ENCODE results near the gene DAP.
"Not testable (repeated sequence)": the region's sequence is repeated elsewhere in the genome, so short reads cannot be mapped to it uniquely, and the experiment has no call there.

The DAP gene

GRCh38 chr5:10652151-10652550 is 108.9 kb downstream of the DAP start:
- no peak overlapping the region for H3K4me3 ChIP-seq
- peaks cover 75% of the 10 kb centered on the region for H4K20me1 ChIP-seq
- H3K4me1 ChIP-seq = no peaks in the 10 kb centered on the region
- peaks cover 94% of the 10 kb centered on the region for H3K36me3 ChIP-seq
- H3K9me3 ChIP-seq = peaks cover 23% of the 10 kb centered on the region; the same call in 1 of the 2 replicates
- TF ChIP-seq Cebpa-rat (IDR thresholded peaks at IDR 0.05) = no peak
- H3K4me2 ChIP-seq = no peak overlapping the region
- no peak overlapping the region for H3K9ac ChIP-seq
- H3K27me3 ChIP-seq = no peaks in the 10 kb centered on the region
- no peak overlapping the region for H3K27ac ChIP-seq

GRCh38 chr5:10649666-10650380 is 111.2 kb downstream of the DAP start:
- Histone ChIP-seq H3K9ac (no peak overlapping the region), H3K27ac (no peak overlapping the region)
- no peak for TF ChIP-seq Cebpa-rat (IDR thresholded peaks at IDR 0.05)

GRCh38 chr5:10648806-10649665 is 112.0 kb downstream of the DAP start:
- Histone ChIP-seq H3K27ac (no peak overlapping the region), H4K20me1 (peaks cover 77% of the 10 kb centered on the region), H3K9me3 (peaks cover 24% of the 10 kb centered on the region; the same call in 1 of the 2 replicates), H3K4me1 (peaks cover 21% of the 10 kb centered on the region), H3K27me3 (no peaks in the 10 kb centered on the region), H3K36me3 (peaks cover 91% of the 10 kb centered on the region), H3K4me2 (no peak overlapping the region), H3K9ac (no peak overlapping the region), H3K4me3 (no peak overlapping the region)
- TF ChIP-seq Cebpa-rat (IDR thresholded peaks at IDR 0.05) = no peak

More at GRCh38 chr5:10649666-10650380, 111.2 kb downstream of the DAP start:
- Histone ChIP-seq H3K4me1 (peaks cover 13% of the 10 kb centered on the region), H3K9me3 (peaks cover 24% of the 10 kb centered on the region; the same call in 1 of the 2 replicates), H3K36me3 (peaks cover 95% of the 10 kb centered on the region), H3K4me2 (no peak overlapping the region), H4K20me1 (peaks cover 77% of the 10 kb centered on the region), H3K27me3 (no peaks in the 10 kb centered on the region), H3K4me3 (no peak overlapping the region)

- Histone ChIP-seq H3K36me3 (peaks cover 83% of the 10 kb centered on the region), H3K9ac (no peak overlapping the region), H3K27ac (no peak overlapping the region), H3K4me2 (no peak overlapping the region), H3K9me3 (peaks cover 24% of the 10 kb centered on the region; the same call in 1 of the 2 replicates), H3K27me3 (no peaks in the 10 kb centered on the region), H3K4me3 (no peak overlapping the region), H4K20me1 (peaks cover 77% of the 10 kb centered on the region), H3K4me1 (peaks cover 35% of the 10 kb centered on the region)
- no peak for TF ChIP-seq Cebpa-rat (IDR thresholded peaks at IDR 0.05)
These were observed 113.4 kb downstream of the DAP start for GRCh38 chr5:10647640-10648039.

- Histone ChIP-seq H3K9me3 (peaks cover 24% of the 10 kb centered on the region; the same call in 1 of the 2 replicates), H3K27me3 (no peaks in the 10 kb centered on the region), H3K4me2 (peak overlapping the region; percentile 48), H3K9ac (no peak overlapping the region), H3K4me1 (peaks cover 42% of the 10 kb centered on the region), H3K4me3 (no peak overlapping the region), H3K27ac (0 out of 2 replicates have a peak overlapping the region, but pooled peaks have one; percentile 31), H3K36me3 (peaks cover 80% of the 10 kb centered on the region), H4K20me1 (peaks cover 78% of the 10 kb centered on the region)
- no peak for TF ChIP-seq Cebpa-rat (IDR thresholded peaks at IDR 0.05)
These were observed 115.4 kb downstream of the DAP start for GRCh38 chr5:10645671-10646070.

GRCh38 chr5:10645146-10645545 is 115.9 kb downstream of the DAP start:
- Histone ChIP-seq H3K27ac (0 out of 2 replicates have a peak overlapping the region, but pooled peaks have one; percentile 31), H3K9me3 (peaks cover 24% of the 10 kb centered on the region; the same call in 1 of the 2 replicates), H3K27me3 (no peaks in the 10 kb centered on the region), H3K9ac (no peak overlapping the region), H4K20me1 (peaks cover 83% of the 10 kb centered on the region), H3K4me2 (peak overlapping the region; percentile 48), H3K4me3 (no peak overlapping the region), H3K4me1 (peaks cover 42% of the 10 kb centered on the region), H3K36me3 (peaks cover 80% of the 10 kb centered on the region)
- no peak for TF ChIP-seq Cebpa-rat (IDR thresholded peaks at IDR 0.05)

GRCh38 chr5:10644192-10644591 is 116.8 kb downstream of the DAP start:
- H3K9me3 ChIP-seq = peaks cover 18% of the 10 kb centered on the region; the same call in 1 of the 2 replicates
- no peak overlapping the region for H3K4me3 ChIP-seq
- peaks cover 75% of the 10 kb centered on the region for H3K36me3 ChIP-seq
- peak overlapping the region; percentile 45; the same call in 1 of the 2 replicates for H3K9ac ChIP-seq
- peak overlapping the region; percentile 48 for H3K4me2 ChIP-seq
- H3K4me1 ChIP-seq = peaks cover 42% of the 10 kb centered on the region
- no peaks in the 10 kb centered on the region for H3K27me3 ChIP-seq
- peaks cover 82% of the 10 kb centered on the region for H4K20me1 ChIP-seq
- H3K27ac ChIP-seq = peak overlapping the region; percentile 31; the same call in 1 of the 2 replicates
- no peak for TF ChIP-seq Cebpa-rat (IDR thresholded peaks at IDR 0.05)

GRCh38 chr5:10642367-10642766 is 118.7 kb downstream of the DAP start:
- H3K4me1 ChIP-seq = peaks cover 42% of the 10 kb centered on the region
- no peak overlapping the region for H3K9ac ChIP-seq
- no peak overlapping the region for H3K4me2 ChIP-seq
- H3K9me3 ChIP-seq = peaks cover 16% of the 10 kb centered on the region
- peaks cover 86% of the 10 kb centered on the region for H4K20me1 ChIP-seq
- peaks cover 71% of the 10 kb centered on the region for H3K36me3 ChIP-seq
- H3K4me3 ChIP-seq = no peak overlapping the region
- H3K27me3 ChIP-seq = no peaks in the 10 kb centered on the region
- no peak overlapping the region for H3K27ac ChIP-seq
- no peak for TF ChIP-seq Cebpa-rat (IDR thresholded peaks at IDR 0.05)

GRCh38 chr5:10639846-10640368 is 121.1 kb downstream of the DAP start:
- Histone ChIP-seq H3K36me3 (peaks cover 59% of the 10 kb centered on the region), H3K27ac (no peak overlapping the region), H3K4me3 (no peak overlapping the region), H3K27me3 (no peaks in the 10 kb centered on the region), H3K4me2 (no peak overlapping the region), H3K4me1 (peaks cover 52% of the 10 kb centered on the region), H3K9ac (no peak overlapping the region), H3K9me3 (peaks cover 14% of the 10 kb centered on the region), H4K20me1 (peaks cover 86% of the 10 kb centered on the region)
- no peak for TF ChIP-seq Cebpa-rat (IDR thresholded peaks at IDR 0.05)

GRCh38 chr5:10638723-10639122 is 122.3 kb downstream of the DAP start:
- not testable (repeated sequence) for H3K9ac ChIP-seq, H3K27me3 ChIP-seq, H3K4me2 ChIP-seq, H3K4me3 ChIP-seq, H3K27ac ChIP-seq
- H4K20me1 ChIP-seq = peaks cover 86% of the 10 kb centered on the region
- H3K36me3 ChIP-seq = peaks cover 55% of the 10 kb centered on the region
- H3K4me1 ChIP-seq = peaks cover 52% of the 10 kb centered on the region
- H3K9me3 ChIP-seq = peaks cover 14% of the 10 kb centered on the region
